ENCODE data around the gene SH3RF3.

The SH3RF3 gene

GRCh38 chr2:109460553-109461324 is 331.7 kb downstream of the SH3RF3 start:
- Histone ChIP-seq H3K9ac (no peak overlapping the region), H2AFZ (ENCODE audit: low read depth) (no peak overlapping the region), H3K4me2 (no peak overlapping the region), H3K79me2 (ENCODE audit: insufficient read depth, low read depth) (no peaks in the 10 kb centered on the region), H4K20me1 (ENCODE audit: insufficient read depth) (no peaks in the 10 kb centered on the region), H3K27ac (no peak overlapping the region), H3K4me3 (IDR thresholded peaks at IDR 0.05; ENCODE audit: insufficient read depth, low read depth, low read length) (no peak overlapping the region), H3K4me1 (ENCODE audit: low read depth, poor library complexity, severe bottlenecking) (no peaks in the 10 kb centered on the region), H3K27me3 (ENCODE audit: insufficient read depth, low read depth) (no peaks in the 10 kb centered on the region), H3K36me3 (ENCODE audit: insufficient read depth) (no peaks in the 10 kb centered on the region)
- no peak for TF ChIP-seq CTCF (conservative IDR thresholded peaks at IDR 0.05; ENCODE audit: low read depth, low read length)

GRCh38 chr2:109463236-109463635 is 334.2 kb downstream of the SH3RF3 start:
- Histone ChIP-seq H3K4me1 (ENCODE audit: low read depth, poor library complexity, severe bottlenecking) (no peaks in the 10 kb centered on the region), H3K36me3 (ENCODE audit: insufficient read depth) (no peaks in the 10 kb centered on the region), H3K27me3 (ENCODE audit: insufficient read depth, low read depth) (no peaks in the 10 kb centered on the region), H3K27ac (no peak overlapping the region), H4K20me1 (ENCODE audit: insufficient read depth) (no peaks in the 10 kb centered on the region), H3K4me3 (IDR thresholded peaks at IDR 0.05; ENCODE audit: insufficient read depth, low read depth, low read length) (no peak overlapping the region), H3K4me2 (no peak overlapping the region), H2AFZ (ENCODE audit: low read depth) (no peak overlapping the region), H3K9ac (no peak overlapping the region), H3K79me2 (ENCODE audit: insufficient read depth, low read depth) (no peaks in the 10 kb centered on the region)
- no peak for TF ChIP-seq CTCF (conservative IDR thresholded peaks at IDR 0.05; ENCODE audit: low read depth, low read length)

- no peaks in the 10 kb centered on the region for H3K4me1 ChIP-seq (ENCODE audit: low read depth, poor library complexity, severe bottlenecking)
- no peak overlapping the region for H3K27ac ChIP-seq
- no peak overlapping the region for H2AFZ ChIP-seq (ENCODE audit: low read depth)
- no peaks in the 10 kb centered on the region for H3K27me3 ChIP-seq (ENCODE audit: insufficient read depth, low read depth)
- no peak overlapping the region for H3K4me2 ChIP-seq
- H3K36me3 ChIP-seq (ENCODE audit: insufficient read depth) = no peaks in the 10 kb centered on the region
- no peak for TF ChIP-seq CTCF (conservative IDR thresholded peaks at IDR 0.05; ENCODE audit: low read depth, low read length)
- no peak overlapping the region for H3K4me3 ChIP-seq (IDR thresholded peaks at IDR 0.05; ENCODE audit: insufficient read depth, low read depth, low read length)
- no peaks in the 10 kb centered on the region for H4K20me1 ChIP-seq (ENCODE audit: insufficient read depth)
- H3K79me2 ChIP-seq (ENCODE audit: insufficient read depth, low read depth) = no peaks in the 10 kb centered on the region
- no peak overlapping the region for H3K9ac ChIP-seq
Measured at GRCh38 chr2:109463891-109464290, 334.9 kb downstream of the SH3RF3 start.

- H3K27me3 ChIP-seq (ENCODE audit: insufficient read depth, low read depth) = no peaks in the 10 kb centered on the region
- H3K27ac ChIP-seq = no peak overlapping the region
- no peak overlapping the region for H2AFZ ChIP-seq (ENCODE audit: low read depth)
- H3K79me2 ChIP-seq (ENCODE audit: insufficient read depth, low read depth) = no peaks in the 10 kb centered on the region
- no peaks in the 10 kb centered on the region for H3K4me1 ChIP-seq (ENCODE audit: low read depth, poor library complexity, severe bottlenecking)
- H3K4me3 ChIP-seq (IDR thresholded peaks at IDR 0.05; ENCODE audit: insufficient read depth, low read depth, low read length) = no peak overlapping the region
- H3K36me3 ChIP-seq (ENCODE audit: insufficient read depth) = no peaks in the 10 kb centered on the region
- no peak overlapping the region for H3K9ac ChIP-seq
- H4K20me1 ChIP-seq (ENCODE audit: insufficient read depth) = no peaks in the 10 kb centered on the region
- TF ChIP-seq CTCF (conservative IDR thresholded peaks at IDR 0.05; ENCODE audit: low read depth, low read length) = no peak
- H3K4me2 ChIP-seq = no peak overlapping the region
Measured at GRCh38 chr2:109466674-109467575, 337.9 kb downstream of the SH3RF3 start.

Measured in KMS-11 (cell line).